Measurements from ENCODE around the gene NCOA5.

Gene NCOA5

DNA sequence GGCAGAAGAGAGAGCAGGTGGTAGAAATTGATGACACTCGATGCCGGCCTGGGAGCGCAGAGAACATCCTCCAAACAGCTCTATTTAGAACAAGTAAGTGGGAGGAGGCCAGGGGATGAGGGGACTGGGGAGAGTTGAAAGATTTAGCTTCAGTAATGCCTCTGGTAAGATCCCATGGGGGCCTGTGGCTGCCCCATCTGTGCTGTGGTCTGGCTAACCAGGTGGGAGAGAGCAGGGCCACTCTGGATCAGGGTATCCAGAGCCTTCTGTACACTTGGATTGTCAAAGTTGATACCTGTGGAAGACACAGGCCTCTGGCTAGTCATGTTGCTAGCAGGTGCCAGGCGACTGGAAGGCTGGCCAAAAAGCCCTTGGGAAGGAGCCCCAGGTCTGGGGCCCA is 27.6 kb downstream of the NCOA5 start:
- no peak for DNase-seq (ENCODE audit: low read depth)

DNA sequence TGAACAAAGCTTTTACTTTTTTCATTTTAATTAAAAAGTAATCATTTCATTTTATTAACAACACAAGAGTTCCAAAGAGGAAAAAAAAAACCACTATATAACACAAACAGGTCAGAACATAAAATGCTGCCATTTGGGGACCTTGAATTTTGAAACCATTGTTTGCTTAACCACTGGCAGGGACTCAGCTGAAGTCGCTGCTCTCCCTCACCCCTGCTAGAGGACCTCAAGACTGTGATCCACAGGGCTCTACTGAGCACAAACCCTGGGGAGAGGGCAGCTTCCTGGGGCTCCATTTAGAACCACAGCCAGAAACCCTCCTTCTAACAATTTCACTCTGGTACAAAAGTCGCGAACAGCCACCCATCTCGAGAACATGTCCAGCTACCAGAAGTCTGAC is 28.8 kb downstream of the NCOA5 start:
- no peak for DNase-seq (ENCODE audit: low read depth)

DNA sequence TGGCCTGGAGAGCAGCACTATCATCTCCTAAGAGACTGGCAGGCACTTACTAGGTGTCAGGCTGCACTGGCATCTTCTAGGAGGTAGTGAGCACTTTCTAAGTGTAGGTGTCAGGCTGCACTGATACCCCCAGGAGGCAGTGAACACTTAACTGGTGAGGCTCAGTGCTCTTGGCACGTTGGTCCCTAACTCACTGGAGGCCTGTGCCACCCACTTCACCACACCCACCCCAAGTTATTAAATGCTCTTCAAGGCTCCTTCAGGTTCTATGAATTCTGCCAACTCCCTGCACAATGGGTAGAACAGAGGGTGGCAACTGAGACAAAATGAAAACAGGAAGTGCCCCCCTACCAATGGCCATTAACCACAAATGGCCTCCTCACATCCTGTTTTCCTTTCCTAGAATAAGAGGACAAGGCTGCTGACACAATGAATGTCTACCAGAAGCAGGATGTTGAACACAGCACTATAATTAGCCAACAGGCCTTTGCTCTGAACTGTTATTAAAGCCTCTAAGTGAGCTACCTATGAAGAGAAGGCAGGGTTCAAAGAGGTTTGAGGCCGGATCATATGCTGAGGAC is 29.4 kb downstream of the NCOA5 start:
- no peak for DNase-seq (ENCODE audit: low read depth)

DNA sequence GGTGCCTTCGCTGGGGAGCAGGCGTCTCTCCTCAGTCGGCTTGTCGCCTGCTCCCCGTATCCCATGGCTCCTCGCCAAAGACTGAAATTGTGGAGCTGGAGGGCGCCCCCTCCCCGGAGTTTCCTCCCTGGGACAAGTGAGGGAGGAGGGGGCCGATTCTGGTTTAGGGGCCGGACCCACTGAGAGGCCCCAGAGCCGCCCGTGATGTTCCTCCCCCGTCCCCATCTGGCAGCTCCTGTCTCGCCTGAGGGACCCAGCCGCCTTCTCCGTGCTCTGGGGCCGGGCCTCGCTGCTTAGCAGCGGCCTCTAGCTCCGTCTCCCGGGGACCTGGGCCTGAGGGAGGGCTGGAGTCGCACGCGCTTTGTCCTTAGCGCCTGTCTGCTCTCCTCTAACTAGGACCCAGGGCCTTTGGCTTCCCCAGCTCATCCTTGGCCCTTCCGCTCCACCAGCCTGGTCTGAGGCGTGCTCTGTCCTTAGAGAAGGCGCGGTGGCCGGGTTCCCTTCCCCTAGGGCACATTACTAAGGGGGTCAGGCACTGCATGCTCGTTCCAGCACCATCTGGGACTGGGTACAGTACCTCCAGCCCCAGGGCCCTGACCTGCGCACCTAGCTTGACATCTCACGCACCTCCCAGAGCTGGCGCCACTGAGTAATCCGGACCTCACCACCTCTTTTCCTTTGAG is 31.0 kb downstream of the NCOA5 start:
- no peak for DNase-seq (ENCODE audit: low read depth)

DNA sequence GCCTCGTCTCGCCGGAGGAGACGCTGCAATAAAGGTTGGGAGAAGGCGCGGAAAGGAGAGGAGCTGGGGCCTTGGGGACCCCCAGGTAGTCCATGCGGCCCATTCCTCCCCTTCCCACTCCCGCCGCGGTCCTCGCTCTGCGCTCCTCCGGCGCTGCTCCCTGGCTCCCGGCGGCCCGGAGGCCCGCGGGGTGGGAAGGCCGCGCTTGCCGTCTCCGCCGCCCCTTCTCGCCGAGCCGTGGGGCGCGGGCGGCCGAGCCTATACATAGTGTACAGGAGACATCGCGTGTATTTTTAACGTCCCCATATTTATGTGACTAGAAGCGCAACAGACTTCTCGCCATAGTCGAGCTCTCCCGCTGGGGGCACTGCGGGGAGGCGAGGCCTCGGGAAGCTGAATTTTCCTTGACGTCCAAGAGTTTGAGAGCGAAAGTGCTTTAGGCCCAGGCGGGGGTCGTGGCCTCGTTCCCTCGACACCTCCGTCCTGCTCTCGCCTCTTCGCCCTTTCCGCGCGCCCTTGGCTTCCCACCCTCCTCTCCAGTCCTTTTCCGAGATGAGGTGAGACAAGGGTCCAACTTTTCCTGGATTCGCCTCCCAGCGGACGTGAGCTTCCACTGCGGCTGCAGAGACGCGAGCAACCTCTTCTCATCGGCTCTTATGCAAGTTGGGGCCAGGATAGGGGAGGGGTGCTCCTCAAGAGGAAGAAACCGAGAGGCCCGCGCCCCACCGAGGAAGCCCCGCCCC is 31.7 kb downstream of the NCOA5 start:
- DNase-seq (ENCODE audit: low read depth) = no peak

DNA sequence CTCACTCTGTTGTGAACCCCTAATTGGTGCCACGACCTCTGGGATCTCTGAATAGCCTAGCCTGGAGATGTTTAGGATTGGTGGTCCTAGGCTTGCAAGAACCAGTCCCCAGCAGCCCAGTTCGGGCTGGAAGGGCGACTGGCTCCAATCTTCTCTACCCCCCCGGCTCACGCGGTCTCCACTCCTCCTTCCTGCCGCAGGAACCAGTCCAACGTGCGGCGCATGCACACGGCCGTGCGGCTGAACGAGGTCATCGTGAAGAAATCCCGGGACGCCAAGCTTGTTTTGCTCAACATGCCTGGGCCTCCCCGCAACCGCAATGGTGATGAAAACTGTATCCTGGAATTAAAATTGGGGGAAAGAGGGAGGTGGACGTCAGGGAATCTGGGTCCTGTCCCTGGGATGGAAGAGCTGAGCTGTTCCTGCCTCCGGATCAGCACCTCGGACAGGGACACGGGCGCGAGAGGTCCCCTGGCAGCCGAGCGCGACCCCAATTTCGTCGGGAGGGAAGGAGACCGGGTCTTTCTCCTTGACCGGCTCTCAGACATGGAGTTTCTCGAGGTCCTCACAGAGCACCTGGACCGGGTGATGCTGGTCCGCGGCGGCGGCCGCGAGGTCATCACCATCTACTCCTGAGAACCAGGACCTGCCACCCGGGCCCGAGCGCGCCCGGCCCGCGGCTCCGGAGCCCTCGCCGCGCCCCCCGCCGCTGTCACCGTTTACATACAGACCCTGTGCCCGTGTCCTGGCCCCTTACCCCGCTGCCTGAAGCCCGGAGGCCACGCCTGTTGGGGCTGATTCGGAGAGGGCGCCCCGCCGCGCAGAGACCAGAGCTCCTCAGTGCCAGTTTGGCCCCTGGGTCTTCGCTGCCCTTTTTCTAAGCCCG is 32.5 kb downstream of the NCOA5 start:
- no peak for DNase-seq (ENCODE audit: low read depth)

DNA sequence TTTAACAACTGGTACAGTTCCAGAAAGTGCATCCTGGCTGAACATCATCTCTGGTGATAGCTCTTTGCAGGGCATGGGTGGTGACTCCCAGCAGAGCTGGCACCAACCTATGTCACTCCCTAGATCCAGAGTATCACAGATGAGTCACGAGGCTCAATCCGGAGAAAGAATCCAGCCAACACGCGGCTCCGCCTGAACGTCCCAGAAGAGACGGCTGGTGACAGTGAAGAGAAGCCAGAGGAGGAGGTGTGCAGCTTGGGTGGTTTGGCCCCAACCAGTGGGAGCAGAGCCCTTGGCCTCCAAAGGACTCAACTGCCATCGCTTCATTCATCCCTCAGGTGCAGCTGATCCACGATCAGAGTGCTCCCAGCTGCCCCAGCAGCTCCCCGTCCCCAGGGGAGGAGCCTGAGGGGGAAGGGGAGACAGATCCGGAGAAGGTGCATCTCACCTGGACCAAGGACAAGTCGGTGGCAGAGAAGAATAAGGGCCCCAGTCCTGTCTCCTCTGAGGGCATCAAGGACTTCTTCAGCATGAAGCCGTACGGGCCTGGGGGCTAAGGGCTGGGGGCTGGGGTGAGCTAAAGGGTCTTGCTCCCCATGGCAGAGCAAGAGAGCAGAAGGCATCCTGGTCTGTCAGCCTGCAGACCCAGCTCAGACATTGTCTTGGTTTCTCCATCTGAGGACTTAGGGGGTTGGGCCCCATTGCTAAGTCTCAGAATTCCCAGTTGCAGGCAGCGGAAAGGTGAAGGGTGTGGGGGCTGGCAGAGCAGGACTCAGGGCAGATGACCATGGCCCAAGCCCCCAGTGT is 33.5 kb downstream of the NCOA5 start:
- DNase-seq (ENCODE audit: low read depth) = no peak

DNA sequence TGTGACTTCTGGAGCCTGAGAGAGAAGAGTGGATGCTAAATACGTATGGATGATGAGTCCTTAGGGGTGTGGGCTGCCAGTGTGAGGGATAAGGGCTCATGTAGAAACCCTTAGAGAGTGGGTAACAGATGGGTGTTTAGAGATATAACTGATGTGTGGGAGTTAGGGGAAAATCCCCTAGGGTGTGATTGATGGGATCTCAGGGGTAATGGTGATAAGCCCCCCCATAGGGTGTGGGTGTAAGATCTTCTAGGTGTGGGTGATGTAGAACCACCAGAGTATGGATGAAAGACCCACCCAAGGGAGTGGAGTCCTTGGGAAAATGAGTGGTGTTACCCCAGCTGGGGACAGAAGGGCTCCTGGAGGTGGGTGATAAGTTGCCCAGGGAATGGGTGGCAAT is 34.5 kb downstream of the NCOA5 start:
- DNase-seq (ENCODE audit: low read depth) = no peak

DNA sequence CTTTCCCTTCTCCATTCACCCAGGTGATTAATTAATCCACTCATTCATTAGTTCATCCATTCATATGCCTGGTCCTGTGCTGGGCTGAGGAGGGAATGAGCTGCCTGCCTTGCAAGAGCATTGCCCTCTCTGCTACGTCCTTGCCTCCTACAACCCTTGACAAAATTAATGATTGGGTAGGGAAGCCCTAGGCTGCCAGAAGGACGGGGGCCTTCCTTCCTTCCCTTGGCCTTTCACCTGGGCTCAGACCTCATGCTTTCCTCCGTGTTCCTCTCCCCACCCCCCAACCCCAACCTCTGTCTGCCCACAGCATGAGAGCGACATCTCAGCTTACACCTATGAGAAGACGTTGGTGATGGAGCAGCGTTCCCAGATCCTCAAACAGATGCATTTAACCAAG is 35.2 kb downstream of the NCOA5 start:
- DNase-seq (ENCODE audit: low read depth) = no peak

DNA sequence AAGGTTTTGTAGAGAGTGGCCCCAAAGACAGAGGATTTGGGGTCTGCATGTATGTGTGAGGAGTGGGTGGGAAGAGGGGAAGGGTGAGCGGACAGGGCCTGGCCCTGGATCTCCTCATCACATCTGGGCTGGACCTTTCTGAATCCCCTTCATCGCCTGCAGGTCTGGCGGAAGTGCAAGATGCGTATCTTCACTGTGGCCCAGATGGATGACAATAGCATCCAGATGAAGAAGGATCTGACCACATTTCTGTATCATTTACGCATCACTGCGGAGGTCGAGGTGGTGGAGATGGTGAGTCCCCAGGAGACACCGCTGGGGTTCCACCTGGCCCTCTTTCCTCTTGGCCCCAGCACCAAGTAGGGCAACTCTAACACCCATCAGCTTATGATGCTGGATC is 36.3 kb downstream of the NCOA5 start:
- DNase-seq (ENCODE audit: low read depth) = no peak

DNA sequence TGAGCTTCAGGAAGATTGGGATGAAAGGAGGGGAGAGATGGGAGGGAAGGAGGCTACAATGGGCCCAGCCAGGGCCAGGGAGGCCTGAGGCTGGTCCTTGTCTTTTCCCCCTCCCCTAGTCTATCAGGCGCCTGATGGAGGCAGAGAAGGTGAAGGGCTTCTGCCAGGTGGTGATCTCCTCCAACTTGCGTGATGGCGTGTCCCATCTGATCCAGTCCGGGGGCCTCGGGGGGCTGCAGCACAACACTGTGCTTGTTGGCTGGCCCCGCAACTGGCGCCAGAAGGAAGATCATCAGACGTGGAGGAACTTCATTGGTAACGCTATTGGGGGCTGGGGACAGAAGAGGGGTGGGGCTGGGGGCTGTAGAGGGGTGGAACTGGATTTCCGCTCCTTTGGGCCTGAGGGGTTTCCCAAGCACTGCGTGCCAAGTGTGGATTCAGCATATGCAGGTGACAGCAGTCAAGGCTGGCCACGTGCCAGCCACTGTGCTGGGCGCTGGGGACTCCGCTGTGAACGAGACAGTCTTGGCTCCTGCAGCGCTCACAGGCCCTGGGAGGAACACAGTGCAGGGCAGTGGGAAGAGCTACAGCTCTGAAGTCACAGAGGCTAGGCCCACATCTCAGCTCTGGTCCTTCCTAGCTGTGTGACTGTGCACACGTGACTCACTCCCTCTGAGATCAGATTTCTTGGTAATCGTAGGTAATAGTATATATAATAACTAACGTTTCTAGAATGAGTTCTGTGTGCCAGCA is 38.0 kb downstream of the NCOA5 start:
- no peak for DNase-seq (ENCODE audit: low read depth)

DNA sequence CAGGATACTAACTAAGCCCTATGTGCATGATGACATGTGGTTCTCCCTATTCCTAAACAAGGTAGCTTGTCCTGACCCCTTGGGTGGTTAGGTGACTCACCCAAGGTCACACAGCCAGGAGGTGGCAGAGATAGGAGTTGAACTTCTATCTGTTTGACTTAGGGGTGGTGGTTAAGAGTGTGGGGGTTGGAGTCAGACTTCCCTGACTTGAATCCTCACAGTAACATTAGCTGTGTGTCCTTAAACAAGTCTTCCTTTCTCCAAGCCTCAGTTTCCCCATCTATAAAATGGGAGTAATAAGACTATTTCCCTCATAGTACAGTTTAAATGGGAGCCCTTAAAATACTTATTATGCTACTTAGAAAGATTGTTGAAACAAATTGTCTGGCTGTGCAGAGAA is 38.9 kb downstream of the NCOA5 start:
- no peak for DNase-seq (ENCODE audit: low read depth)

DNA sequence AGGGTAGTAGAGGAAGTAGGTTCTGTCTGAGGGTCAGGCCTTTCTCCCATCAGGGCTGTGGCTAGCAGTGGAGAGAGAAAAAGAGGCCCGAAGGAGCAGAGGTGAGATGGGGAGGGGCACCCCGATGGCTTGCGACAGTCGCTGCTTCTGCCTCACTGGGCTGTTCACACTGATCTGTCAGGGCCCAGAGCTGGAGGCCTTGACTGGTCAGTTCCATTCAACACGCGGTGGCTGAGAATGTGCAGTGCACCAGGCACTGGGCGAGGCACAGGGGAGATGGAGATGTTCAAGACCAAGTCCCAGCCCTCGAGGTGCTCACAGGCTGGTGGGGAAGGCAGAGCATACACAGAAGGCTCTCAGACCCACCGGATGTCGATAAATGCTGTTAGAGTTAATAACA is 39.3 kb downstream of the NCOA5 start:
- DNase-seq (ENCODE audit: low read depth) = no peak

DNA sequence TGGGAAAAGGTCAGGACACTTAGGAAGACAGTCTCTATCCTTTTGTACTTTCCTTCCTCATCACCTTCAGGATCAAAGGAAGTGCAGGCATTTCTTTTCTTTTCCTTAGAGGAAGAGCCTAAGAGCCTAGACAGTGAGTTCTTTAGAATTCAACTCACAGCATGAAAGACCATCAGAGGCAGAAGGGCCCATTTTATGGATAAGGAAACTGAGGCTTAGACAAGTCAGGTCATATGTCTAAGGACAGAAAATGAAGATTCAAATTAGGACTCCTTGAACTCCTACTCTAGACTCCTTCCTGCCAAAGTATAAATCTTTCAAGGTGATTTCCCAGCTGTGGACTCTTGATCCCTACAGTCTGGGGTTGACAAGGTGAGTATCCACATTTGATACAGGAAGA is 39.9 kb downstream of the NCOA5 start:
- DNase-seq (ENCODE audit: low read depth) = no peak

DNA sequence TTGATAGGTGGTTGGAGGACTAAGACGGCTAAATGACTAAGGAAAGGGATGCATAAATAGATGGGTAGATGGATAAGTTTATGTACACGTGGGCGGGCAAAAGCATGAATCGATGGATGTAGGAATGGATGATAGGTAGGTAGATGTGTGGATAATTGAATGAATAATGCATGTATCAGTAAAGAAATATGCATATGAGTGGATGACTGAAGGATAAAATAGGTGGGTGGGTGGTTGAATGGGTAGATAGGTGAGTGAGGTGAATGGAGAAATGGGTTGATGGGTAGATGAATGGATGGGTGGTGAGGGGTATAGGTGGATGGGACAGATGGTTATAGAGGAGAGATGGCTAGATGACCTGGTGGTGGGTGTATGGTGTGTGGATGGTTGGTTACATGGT is 40.6 kb downstream of the NCOA5 start:
- DNase-seq (ENCODE audit: low read depth) = no peak

DNA sequence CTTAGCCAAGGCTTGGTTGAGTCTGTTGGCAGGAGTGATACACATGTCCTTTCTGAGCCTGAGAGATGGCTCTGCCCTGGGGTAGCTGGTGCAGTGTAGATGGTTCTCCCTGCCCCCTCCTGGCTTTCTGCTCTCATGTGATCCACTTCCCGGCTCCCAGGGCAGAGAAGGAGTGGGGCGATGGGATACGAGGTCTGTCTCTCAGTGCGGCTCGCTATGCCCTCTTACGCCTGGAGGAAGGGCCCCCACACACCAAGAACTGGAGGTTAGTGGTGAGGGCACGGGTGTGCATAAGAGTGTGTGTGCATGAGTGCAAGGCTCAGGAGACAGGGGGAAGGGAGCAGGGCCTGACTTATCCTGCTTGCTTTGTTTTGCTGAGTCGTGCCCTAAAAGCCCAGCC is 41.9 kb downstream of the NCOA5 start:
- DNase-seq (ENCODE audit: low read depth) = no peak

DNA sequence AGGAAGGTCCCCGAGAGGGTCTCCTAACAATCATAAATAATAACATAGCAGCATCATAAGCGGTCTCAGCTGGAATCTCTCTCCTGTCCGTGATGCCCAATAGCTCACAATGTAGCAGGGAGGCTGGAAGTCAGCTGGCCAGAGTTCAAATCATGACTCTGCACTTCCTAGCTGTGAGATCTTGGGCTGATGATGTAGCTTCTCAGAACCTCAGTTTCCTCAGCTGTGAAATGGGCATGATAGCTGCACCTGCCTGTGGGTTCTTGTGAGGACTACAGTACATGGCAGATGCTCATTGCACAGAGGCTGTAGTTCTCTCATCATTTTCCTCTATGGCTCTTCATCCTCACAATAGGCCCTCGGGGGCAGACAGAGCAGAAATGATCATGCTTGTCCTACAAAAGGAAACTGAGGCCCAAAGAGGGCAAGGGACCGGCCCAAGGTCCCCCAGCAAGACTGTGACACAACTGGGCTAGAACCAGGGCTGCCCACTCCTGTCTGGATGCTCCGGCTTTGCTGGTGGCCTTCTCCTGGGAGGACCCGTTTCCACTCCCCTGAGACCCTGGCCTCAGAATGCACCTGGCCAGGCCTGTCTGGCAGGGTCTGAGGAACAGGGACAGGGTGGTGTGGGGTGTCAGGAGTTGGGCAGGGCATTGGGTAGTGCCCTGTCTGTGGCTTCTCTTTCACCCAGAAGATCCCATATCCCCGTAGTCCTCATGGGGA is 43.0 kb downstream of the NCOA5 start:
- DNase-seq (ENCODE audit: low read depth) = no peak

DNA sequence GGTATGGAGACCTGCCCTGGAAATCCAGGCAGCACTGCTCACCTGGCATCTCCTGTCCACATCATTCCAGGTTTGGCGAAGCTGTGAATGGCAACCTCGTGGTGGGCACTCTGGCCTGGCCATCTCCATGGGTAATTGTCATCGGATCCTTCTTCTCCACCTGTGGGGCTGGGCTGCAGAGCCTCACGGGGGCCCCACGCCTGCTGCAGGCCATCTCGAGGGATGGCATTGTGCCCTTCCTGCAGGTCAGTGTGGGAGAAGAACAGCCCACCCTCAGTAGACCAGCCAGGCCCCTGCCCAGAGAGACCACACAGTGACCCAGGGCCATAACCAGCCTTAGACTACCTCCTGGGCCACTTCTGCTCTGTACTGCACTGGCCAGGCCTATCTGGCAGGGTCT is 44.9 kb downstream of the NCOA5 start:
- no peak for DNase-seq (ENCODE audit: low read depth)

DNA sequence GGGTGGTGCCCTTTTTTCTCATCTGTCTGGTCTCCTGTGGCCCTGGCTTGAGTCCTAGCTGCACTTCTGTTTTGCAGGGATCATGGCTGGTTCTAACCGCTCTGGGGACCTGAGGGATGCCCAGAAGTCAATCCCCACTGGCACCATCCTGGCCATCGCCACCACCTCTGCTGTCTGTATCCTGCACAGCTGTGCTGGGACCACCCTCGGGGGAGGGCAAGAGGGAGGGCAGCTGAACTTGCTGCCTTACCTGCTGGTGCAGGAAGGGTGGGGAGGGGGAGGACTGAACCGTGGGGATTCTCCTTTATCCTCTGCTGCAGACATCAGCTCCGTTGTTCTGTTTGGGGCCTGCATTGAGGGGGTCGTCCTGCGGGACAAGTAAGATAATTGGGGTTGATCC is 46.2 kb downstream of the NCOA5 start:
- DNase-seq (ENCODE audit: low read depth) = no peak

DNA sequence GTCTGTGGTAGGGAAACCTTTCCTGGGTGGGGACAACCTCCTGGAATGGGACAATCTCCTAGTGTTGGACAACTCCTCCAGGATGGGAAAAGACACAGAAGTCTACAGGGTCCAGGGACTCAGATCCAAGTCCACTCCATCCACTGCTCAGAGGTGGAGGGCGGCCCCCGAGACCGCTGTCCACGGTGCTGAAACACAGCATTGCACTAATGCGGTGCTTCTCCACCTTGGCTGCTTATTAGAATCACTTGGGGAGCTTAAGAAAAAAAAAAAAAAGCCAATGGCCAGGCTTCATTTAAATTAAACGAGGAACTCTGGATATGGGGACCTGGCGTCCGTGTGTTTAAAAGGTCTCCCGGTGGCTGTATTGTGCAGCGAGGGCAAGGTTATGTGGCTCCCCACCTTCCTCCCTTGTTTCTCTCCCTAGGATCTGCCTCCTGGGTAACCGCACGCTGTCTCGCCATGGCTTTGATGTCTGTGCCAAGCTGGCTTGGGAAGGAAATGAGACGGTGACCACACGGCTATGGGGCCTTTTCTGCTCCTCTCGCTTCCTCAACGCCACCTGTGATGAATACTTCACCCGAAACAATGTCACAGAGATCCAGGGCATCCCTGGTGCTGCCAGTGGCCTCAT is 48.7 kb downstream of the NCOA5 start:
- no peak for DNase-seq (ENCODE audit: low read depth)

Data from activated gamma-delta T cell treated with anti-CD3 and anti-CD28 coated beads, Interleukin-2, amount 50 U/mL, for 16 hours (primary cell).